ENCODE data around the gene GRIK4. TPM values are rescaled to one million over a fixed set of nuclear protein-coding genes. Genes with fewer than 3 reads are reported as not detected.

GRIK4 gene
- total RNA-seq, 1 donor from 2014 or later = not detected

DNA sequence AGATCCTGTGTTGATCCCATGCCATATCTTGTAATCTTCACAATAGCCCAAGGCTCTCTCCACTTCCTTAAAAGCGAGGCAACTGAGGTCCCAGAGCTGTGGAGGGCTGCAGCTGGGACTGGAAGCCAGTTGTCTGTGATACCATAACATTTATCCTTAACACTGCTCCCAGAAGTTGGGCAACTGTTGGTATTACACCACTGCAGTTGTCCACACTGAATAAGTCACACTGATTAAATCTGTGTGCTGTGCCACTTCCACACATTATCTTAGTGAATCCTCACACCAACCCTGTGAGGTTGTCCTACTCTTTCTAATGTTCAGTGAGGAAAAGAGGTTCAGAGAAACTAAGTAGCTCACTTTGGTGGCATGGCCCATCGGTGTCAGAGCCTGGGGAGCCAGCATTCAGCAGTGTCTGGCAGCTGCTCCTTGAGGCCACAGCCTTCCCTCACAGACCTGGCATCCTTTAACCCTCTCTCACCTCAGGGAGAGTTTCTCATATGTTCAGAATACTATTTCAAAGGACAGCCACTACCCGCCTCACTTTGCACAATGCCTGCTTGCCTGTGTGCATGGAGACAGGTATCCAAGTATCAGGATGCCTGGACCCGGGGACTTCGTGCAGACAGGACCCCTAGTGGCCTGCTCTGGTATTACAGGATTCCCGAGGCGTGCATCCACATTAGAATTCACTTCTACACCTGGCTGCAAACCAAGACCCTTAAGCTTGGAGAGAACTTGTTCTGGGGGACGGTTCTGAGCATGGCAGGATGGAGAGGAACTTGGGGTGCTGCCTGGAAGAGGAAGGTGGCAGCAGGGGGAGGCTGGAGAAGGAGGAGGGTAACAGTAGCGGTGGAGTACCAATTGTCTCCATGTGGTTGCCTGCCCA is 290.5 kb downstream of the GRIK4 start:
- H3K4me1 ChIP-seq = no peaks in the 10 kb centered on the region
- TF ChIP-seq, protein P1, sequence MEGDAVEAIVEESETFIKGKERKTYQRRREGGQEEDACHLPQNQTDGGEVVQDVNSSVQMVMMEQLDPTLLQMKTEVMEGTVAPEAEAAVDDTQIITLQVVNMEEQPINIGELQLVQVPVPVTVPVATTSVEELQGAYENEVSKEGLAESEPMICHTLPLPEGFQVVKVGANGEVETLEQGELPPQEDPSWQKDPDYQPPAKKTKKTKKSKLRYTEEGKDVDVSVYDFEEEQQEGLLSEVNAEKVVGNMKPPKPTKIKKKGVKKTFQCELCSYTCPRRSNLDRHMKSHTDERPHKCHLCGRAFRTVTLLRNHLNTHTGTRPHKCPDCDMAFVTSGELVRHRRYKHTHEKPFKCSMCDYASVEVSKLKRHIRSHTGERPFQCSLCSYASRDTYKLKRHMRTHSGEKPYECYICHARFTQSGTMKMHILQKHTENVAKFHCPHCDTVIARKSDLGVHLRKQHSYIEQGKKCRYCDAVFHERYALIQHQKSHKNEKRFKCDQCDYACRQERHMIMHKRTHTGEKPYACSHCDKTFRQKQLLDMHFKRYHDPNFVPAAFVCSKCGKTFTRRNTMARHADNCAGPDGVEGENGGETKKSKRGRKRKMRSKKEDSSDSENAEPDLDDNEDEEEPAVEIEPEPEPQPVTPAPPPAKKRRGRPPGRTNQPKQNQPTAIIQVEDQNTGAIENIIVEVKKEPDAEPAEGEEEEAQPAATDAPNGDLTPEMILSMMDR (IDR thresholded peaks at IDR 0.05) = peak; percentile 41 to 79 (median 79)
- no peaks in the 10 kb centered on the region for H3K9me3 ChIP-seq
- no peak overlapping the region for H3K4me3 ChIP-seq
- no peaks in the 10 kb centered on the region for H3K27me3 ChIP-seq
- peak in 1 of 2 donors; percentile 68 for DNase-seq (ENCODE audit: low spot score in 2 of 2)
- no peak overlapping the region for H3K27ac ChIP-seq
- intact Hi-C loops (cut with DNase I) = no loop called here
- no peaks in the 10 kb centered on the region for H3K36me3 ChIP-seq

DNA sequence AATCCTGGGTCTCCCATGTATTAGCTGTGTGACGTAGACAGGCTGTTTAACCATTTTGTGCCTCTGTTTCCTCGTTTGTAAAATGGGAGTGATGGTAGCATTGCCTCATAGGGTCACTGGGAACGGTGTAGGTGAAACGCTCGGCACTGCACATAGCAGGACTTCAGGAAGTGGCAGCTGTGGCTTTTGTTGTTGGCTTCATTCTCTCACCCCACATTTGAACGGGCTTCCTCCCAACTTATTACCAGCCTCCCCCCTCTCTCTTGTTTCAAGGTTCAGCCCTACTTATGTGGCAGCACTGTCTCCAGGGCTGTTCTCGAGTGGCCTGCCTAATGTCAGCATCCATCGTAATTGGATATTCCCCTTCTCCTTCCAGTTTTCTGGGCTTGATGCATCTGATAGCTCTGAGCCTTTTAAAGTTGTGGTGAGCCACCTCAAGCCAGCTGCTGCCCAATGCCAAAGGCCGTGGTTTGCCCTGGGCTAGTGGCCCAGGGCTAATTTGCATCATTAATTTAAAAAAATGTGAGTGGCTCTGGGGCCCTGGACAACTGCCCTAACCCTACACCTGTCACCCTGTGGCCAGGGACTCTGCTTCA is 294.5 kb downstream of the GRIK4 start:
- no peaks in the 10 kb centered on the region for H3K36me3 ChIP-seq
- H3K9me3 ChIP-seq = no peaks in the 10 kb centered on the region
- intact Hi-C loops (cut with DNase I) = no loop called here
- no peaks in the 10 kb centered on the region for H3K4me1 ChIP-seq
- no peak overlapping the region for H3K4me3 ChIP-seq
- TF ChIP-seq, protein P1 (IDR thresholded peaks at IDR 0.05) = no peak
- no peak for DNase-seq (ENCODE audit: low spot score in 2 of 2)
- H3K27ac ChIP-seq = no peak overlapping the region
- H3K27me3 ChIP-seq = no peaks in the 10 kb centered on the region

DNA sequence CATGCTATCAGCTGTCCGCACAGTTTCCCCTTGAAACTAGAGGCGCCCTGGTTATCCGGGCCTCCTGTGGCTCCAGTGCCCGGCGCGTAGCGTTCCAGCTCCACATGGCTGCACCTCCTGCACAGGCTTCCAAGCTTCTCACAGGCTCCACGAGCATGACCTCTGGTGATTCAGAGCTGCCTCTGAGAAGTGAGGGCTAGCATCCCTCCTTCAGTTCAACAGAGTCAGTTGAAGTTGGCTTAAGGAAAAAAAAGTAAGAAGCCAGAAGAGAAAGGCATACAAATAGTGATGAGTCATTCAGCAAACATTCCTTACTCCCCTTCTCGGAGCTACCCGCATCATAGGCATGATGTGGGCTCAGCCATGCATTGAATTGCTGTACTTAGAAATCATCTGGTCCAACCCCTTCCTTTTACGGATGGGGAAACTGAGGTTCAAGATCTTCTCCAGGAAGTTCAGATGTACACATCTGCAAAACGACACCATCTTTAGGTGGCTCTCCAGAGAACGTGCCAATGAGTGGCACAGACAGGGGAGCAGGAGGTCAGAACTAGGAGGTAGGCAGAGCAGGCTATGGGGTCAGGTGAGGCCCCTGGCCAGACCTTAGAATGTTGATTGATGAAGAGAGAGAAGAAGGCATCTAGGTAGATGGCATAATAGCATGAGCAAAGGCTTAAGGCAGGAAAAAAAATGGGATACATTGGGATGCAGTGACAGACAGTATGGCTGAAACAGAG is 296.0 kb downstream of the GRIK4 start:
- no peak overlapping the region for H3K27ac ChIP-seq
- no peak overlapping the region for H3K4me3 ChIP-seq
- intact Hi-C loops (cut with DNase I) = no loop called here
- H3K4me1 ChIP-seq = no peaks in the 10 kb centered on the region
- TF ChIP-seq, protein P1 (IDR thresholded peaks at IDR 0.05) = no peak
- no peaks in the 10 kb centered on the region for H3K36me3 ChIP-seq
- no peak for DNase-seq (ENCODE audit: low spot score in 2 of 2)
- no peaks in the 10 kb centered on the region for H3K27me3 ChIP-seq
- no peaks in the 10 kb centered on the region for H3K9me3 ChIP-seq

DNA sequence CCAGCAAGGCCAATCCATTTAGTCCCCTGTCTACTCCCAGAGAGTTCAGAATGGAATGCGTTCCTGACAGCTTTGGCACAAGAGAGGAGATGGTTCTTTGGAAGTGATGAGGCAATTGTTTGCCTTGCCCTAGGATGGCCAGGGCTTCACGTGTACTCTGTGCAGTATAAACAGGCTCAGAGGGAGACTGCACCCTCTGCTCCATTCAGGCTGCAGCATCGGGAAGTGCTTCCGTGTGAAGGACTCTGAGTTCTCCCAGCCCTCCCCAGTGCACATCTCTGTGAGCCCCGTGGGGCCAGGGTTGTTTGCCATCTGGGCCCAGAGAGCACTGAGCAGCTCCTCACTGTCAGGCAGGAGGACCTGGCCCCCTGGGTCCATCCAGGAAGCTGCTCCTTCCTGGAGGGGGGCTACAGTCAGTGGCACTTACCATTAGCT is 297.1 kb downstream of the GRIK4 start:
- no peak overlapping the region for H3K4me3 ChIP-seq
- no peaks in the 10 kb centered on the region for H3K4me1 ChIP-seq
- no peaks in the 10 kb centered on the region for H3K36me3 ChIP-seq
- DNase-seq (ENCODE audit: low spot score in 2 of 2) = no peak
- no peaks in the 10 kb centered on the region for H3K27me3 ChIP-seq
- H3K27ac ChIP-seq = no peak overlapping the region
- TF ChIP-seq, protein P1 (IDR thresholded peaks at IDR 0.05) = no peak
- intact Hi-C loops (cut with DNase I) = no loop called here
- no peaks in the 10 kb centered on the region for H3K9me3 ChIP-seq

DNA sequence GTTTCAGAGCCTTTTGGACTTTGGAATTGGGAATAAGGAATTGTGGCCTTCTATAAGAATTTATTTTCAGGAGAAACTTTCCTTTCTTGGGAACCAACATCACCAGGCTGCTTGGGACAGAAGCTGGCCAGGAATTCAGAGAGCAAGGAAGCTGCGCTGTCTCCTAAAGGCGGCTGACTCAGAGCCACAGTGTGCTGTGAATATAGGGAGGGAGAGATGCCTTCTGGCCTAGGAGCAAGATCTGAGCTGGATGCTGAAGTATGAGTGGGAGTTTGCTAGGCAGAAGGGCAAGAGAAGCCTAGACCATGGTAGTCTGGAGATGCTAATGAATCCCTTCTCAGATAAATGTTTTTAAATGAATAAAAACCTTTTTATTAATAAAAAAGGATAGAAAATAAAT is 298.7 kb downstream of the GRIK4 start:
- Histone ChIP-seq H3K27ac (no peak overlapping the region), H3K27me3 (no peaks in the 10 kb centered on the region), H3K36me3 (no peaks in the 10 kb centered on the region), H3K4me1 (no peaks in the 10 kb centered on the region), H3K4me3 (no peak overlapping the region), H3K9me3 (no peaks in the 10 kb centered on the region)
- intact Hi-C loops (cut with DNase I) = no loop called here
- TF ChIP-seq, protein P1 (IDR thresholded peaks at IDR 0.05) = no peak
- DNase-seq (ENCODE audit: low spot score in 2 of 2) = no peak
